Thyroid gland (tissue), 4 donors: ENCODE measurements around the gene ZNF438.

Experiments used
- CTCF ChIP-seq, 6 experiments: fragments of 200-600 bp in 3 of 6; fragments of 450-650 bp in 3 of 6; sonication (generic) in 3 of 6; IDR thresholded peaks; one replicate each; pipeline ENCODE4 v1.5.1; 2016 to 2019; ENCODE audit warnings: antibody characterized with exemption in 6 of 6, mild to moderate bottlenecking in 2 of 6, inconsistent platforms in 1 of 6, moderate library complexity in 1 of 6
- POLR2A ChIP-seq, 2 donors: fragments of 450-650 bp; IDR thresholded peaks; one replicate each; pipeline ENCODE4 v1.6.1; 2017; ENCODE audit warnings: antibody characterized with exemption in 2 of 2, mild to moderate bottlenecking in 2 of 2, moderate library complexity in 1 of 2

GRCh38 chr10:30911303-30911863, 120.3 kb downstream of the ZNF438 start:
- TF ChIP-seq CTCF (IDR thresholded peaks at IDR 0.05) (no peak), POLR2A (IDR thresholded peaks at IDR 0.05) (no peak)
